Activated CD4-positive, alpha-beta T cell treated with anti-CD3 and anti-CD28 coated beads, Interleukin-2, amount 50 U/mL, for 4 hours (primary cell): ENCODE results near the gene PRKN.

Source experiments
- DNase-seq, 2 experiments: peaks; one replicate each; pipeline ENCODE4 v3.0.0-alpha.2; 2020

PRKN gene

GRCh38 chr6:161453558-161453957 is 1274.0 kb downstream of the PRKN start:
- DNase-seq, result no peak

DNA sequence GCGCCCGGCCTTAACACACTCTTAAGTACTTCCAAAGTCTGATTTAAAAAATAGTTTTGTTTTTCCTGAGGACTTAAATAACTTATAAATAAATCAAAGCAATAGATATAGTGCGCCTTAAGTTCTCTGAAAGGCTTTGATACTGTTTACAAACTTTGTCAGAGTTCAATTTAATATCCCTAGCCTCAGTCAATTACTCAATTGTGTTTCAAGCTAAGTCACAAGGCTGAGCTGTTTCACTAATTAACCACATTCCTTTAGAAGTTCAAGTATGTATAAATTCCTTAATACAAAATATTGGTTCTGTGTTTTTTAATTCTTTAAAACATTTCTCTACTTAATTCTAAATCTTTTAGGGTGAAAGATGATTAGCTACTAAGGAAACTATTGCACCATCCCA is 1275.3 kb downstream of the PRKN start:
- DNase-seq, result no peak

DNA sequence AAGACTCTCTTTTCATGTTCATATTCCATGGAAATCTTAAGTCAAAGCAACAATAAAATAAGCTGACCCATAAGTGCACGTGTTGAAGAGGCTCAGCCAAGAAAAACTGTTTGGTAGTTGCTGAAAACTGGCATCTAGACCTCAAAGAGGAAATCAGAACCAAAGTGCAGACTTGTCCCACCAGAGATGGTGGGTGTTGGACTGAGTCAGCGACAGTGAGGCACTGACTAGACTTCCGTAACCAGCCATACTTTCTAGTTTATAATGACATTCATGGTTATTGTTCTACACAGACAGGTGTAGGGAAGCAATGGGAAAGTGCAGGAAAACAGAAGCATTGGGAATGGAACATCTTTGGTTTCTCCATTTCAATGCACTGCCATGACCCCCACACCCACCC is 1278.0 kb downstream of the PRKN start:
- DNase-seq, result no peak

- no peak for DNase-seq
Measured at GRCh38 chr6:161446949-161447348, 1280.6 kb downstream of the PRKN start.

GRCh38 chr6:161446296-161446925 is 1281.2 kb downstream of the PRKN start:
- no peak for DNase-seq

- DNase-seq, result no peak
Measured at GRCh38 chr6:161445021-161445799, 1282.4 kb downstream of the PRKN start.

- no peak for DNase-seq
Measured at GRCh38 chr6:161444464-161444863, 1283.1 kb downstream of the PRKN start.

DNA sequence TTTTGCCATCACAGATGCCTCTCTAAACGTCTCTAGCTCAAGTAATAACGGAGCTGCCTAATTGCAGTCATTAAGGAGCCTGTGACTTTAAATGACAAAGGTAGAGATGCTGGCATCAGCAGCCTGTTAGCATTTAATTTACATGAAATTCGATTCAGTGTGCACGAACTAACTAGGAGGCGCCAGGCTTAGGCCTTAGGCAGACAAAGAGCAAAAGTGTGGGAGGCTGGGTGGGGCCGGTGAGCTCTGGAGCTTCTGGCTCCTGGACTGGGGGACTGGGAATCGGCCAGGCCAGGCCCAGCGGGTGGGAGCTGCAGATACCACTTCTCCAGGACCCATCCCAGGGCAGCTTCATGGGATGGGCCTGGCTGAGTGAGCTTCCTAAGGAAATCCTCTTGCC is 1283.7 kb downstream of the PRKN start:
- DNase-seq, result no peak

GRCh38 chr6:161442420-161442819 is 1285.1 kb downstream of the PRKN start:
- DNase-seq, result no peak

- DNase-seq, result no peak
Measured at GRCh38 chr6:161440299-161440698, 1287.3 kb downstream of the PRKN start.

DNA sequence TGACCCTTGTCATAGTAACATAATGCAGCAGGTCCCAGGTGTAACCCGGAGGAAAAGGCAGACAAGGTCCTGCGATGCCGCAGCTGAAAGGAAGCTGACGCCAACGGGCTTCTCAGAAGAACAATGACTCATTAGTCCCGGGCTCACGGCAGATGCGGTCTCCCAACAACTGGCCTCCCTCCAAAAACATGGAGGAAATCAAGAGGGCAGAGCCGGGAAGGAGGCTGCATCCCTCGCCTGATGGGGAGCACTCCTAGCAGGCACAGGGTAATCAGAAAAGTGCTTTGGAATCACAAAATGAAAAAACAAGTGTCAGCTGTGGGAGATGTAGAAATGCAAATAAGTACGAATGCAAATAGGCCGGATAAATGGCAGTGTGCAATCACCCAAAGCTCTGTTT is 1288.5 kb downstream of the PRKN start:
- no peak for DNase-seq

GRCh38 chr6:161438430-161439030 is 1289.0 kb downstream of the PRKN start:
- DNase-seq, result no peak

GRCh38 chr6:161437851-161438250 is 1289.7 kb downstream of the PRKN start:
- DNase-seq, result no peak

- DNase-seq, result no peak
Measured at GRCh38 chr6:161436106-161436876, 1291.3 kb downstream of the PRKN start.

GRCh38 chr6:161435748-161436070 is 1291.9 kb downstream of the PRKN start:
- no peak for DNase-seq

DNA sequence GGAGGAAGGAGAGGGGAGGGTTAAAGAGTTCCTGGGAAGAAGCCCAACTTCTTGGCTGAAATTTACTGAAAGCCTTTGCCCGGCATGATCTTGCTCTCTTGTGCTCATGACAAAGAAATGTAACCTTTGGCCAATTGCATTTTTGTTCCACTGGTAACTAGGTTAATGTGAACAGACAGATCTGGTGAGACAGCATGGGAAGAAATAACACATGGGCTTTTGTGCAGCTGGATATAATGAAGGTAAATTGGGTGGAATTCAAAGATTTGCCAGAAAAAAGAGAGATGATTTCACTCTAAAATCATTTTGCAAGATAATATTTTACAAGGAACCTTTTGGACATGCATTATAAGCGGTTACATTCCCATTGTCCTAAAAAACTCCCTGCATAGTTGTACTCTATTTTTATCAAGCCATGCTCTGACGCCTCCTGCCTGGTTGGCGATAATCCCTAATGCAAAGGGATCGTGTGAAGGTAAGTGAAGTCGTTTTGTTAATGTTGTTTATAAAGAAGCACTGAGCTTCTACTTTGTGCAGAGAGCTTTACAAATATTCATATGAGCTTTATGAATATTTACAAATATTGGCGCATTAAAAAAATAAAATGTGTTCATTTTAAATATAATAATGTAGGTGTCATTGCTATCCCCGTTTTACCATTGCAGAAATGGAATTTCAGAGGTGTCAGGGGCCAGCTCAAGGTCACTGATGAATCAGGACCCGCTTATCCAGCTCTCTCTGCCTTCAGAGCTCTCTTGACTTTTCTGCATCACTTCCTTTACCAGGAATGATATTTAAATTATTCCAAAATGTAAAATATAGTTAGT is 1292.4 kb downstream of the PRKN start:
- no peak for DNase-seq

- DNase-seq, result no peak
Measured at GRCh38 chr6:161434350-161434749, 1293.2 kb downstream of the PRKN start.

DNA sequence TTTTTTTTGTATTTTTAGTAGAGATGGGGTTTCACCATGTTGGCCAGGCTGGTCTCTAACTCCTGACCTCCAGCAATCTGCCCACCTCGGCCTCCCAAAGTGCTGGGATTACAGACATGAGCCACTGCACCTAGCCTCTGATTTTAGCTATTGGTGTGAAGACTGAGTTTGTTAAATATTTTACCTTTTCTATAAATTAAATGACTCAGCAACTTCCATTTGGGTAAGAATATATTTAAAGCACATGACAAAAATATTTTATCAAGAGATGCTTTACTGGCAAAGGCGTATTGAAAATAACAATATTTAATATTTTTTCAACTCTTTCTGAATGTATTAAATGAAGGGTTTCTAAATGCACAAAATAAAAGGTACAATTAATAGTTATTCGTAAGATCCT is 1295.0 kb downstream of the PRKN start:
- DNase-seq, result no peak

GRCh38 chr6:161429921-161430490 is 1297.6 kb downstream of the PRKN start:
- DNase-seq, result no peak

- DNase-seq, result no peak
Measured at GRCh38 chr6:161424421-161424820, 1303.1 kb downstream of the PRKN start.

GRCh38 chr6:161422710-161423680 is 1304.6 kb downstream of the PRKN start:
- no peak for DNase-seq
